Left ventricle myocardium superior (tissue), 1 donor: ENCODE results near the gene PGLYRP1. TPM values are rescaled to one million over a fixed set of nuclear protein-coding genes. Genes with fewer than 3 reads are reported as not detected.

Source experiments
- ATAC-seq: fragments of 200-7000 bp; cut with Tn5 transposase; one replicate; pipeline ENCODE4 v1.9.1; 2020; ENCODE audit warnings: mild to moderate bottlenecking, moderate library complexity
- DNase-seq: peaks from one replicate; pipeline ENCODE4 v3.0.0-alpha.2; 2020
- intact Hi-C: fragments of 100-400 bp; cut with micrococcal nuclease; formaldehyde crosslinking; loops from one replicate; pipeline ENCODE4 v1.11.0; 2022
- total RNA-seq: library from RNA; stranded (reverse); fragmentation: NEBNext Ultra II Directional; extraction: Animal tissue kit (Norgen Biotek cat#: 25700); gene quantifications from one replicate; pipeline ENCODE4 v1.2.1, GENCODE V29; 2021
- donor health status: DM: no; HTN: yes; CAD: no; lungs with severe emphysema.

The PGLYRP1 gene
- total RNA-seq, 1 donor from 2014 or later = 0.50 TPM

DNA sequence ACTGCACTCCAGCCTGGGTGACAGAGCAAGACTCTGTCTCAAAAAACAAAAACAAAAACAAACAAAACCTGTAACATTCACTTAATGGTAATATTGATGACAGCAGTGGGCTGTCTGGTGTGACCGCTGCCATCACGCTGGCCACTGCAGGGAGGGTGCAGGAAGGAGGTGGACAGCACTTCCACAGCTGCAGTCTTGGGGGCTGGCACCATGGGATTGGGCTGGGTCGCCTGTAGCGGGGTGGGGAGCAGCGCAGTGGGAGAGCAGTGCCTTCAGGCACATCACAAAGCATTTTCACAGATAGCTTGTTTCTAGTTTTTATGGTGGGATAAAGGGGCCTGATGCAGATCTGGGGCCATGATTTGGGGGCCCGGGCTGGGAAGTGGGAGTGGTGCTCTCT, 12.7 kb upstream of the PGLYRP1 start:
- ATAC-seq (no peak), DNase-seq (no peak)
- intact Hi-C loops = no loop called here

DNA sequence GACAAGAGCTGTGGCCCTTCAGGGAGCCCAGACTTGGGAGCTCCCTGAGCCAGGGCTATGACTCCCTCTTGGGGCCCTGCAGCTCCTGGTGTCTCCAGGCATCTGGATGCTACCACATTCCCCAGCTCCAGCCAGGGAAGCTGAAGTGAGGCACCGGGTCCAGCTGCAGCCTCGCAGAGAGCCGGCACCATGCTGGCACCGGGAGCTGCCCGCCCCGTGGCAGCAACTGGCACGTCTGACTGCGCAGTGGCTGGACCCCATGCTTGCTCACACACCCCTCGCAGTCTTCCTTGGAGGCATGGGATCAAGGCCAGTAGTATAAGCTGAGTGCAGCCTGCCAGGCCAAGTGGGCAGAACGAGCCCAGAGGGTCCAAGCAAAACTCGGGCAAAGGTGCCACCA, 10.5 kb upstream of the PGLYRP1 start:
- intact Hi-C loops = no loop called here
- ATAC-seq (no peak), DNase-seq (no peak)

DNA sequence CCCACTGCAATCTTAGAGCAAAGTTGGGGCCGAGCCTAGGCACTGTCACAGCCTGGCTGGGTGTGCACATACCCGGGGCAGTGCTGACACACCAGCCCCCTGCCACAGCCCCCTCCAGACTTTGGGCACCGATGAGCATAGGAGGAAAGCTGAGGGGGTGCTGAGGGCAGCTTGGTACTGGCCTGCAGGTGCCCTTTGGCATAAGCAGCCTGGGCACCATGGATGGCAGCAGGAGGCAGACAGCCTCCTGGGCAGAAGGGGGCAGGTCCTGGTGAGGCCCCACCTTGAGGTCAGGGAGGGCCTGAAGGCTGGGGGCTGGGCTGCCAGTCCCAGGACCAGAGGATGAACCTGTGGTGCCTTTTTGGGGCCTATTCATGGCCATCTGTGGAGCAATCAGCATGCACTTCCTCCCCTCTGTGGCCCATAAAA, 9.8 kb upstream of the PGLYRP1 start:
- DNase-seq (no peak), ATAC-seq (no peak)
- intact Hi-C loops = no loop called here

DNA sequence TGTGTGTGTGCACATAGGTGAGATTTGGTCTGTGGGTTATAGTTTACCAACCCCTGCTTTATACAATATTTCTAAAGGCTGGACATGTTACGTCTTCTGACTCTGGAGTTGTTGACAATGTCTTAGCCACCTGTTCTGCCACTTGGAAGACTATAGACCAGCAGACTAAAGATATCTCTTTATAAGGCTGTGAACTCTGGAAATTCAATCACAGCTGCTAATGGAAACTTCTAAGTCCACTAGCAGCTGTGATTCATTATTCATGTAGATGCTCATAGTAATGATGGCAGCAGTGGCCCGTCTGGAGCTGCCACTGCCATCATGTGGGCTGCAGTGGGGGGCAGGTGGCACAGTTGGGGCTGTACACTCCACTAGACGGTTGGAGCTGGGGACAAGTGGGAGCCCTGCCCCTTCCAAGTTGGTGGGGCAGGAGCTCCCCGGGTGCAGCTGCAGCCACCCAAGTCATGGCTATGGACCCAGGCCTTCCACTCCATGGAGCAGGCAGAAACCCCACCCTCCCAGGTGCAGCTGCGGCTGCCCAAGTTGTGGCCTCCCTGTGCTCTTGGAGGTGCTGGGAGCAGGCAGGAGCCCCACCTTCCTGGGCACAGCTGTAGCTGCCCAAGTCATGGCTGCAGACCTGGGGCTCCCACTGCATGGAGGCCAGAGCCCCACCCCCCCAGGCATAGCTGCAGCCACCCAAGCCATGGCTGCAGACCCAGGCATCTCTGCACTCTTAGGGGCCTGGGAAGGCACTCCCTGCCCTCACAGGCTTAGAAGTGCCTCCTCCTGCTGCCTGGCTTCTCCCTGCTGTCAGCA, 9.1 kb upstream of the PGLYRP1 start:
- DNase-seq (no peak), ATAC-seq (no peak)
- intact Hi-C loops = no loop called here

DNA sequence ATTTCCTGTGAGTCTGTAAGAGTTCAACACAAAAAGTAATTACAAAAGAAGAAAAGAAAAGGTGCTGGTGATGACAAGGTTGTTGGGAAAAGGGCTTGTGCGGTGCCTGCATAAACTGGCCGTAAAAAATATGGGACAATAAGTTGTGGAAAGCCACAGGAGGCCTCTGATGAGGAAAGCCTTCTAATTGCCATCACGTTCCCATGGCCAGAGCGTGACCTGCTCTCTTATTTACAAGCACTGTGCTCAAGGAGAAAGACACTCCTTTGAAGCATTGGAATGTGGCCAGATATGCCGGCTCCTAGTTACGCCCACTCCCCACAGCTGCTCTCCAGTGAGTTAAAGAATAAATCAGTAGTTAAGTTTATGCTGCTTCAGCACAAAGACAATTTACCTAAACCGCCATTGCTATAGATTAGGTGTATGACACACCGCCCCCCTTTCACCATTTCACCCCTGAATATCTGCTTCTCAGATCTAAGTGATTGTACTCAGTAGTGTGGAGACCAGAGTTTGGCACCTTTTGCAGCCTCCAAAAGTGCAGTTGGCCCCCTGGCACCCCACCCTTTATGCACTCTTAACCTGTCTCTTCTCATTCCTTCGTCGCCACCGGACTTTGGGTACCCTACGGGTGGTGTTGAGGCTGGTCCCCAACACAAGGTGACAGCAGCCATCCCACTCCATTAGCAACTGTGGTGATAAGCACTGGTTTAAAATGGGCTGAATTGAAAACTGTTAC, 8.1 kb upstream of the PGLYRP1 start:
- ATAC-seq = no peak
- intact Hi-C loops = no loop called here
- DNase-seq = no peak

DNA sequence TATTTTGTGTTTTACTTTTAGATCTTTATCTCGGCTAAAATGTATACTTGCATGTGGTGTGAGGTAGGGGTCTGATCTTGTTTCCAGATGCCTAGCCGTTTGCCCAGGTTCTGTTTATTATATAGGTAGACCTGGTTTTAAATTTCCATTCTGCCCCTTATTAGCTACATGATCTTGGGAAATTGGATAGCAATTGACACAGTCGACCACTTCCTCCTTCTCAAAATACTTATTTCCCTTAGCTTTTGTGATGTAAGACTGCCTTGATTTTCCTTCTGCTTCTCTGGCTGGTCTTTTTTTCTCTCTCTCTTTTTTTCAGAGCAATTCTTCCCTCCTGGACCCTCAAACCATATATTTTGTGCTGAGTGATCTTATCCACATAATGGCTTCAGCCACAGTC, 3.0 kb upstream of the PGLYRP1 start:
- intact Hi-C loops = no loop called here
- DNase-seq (no peak), ATAC-seq (no peak)

DNA sequence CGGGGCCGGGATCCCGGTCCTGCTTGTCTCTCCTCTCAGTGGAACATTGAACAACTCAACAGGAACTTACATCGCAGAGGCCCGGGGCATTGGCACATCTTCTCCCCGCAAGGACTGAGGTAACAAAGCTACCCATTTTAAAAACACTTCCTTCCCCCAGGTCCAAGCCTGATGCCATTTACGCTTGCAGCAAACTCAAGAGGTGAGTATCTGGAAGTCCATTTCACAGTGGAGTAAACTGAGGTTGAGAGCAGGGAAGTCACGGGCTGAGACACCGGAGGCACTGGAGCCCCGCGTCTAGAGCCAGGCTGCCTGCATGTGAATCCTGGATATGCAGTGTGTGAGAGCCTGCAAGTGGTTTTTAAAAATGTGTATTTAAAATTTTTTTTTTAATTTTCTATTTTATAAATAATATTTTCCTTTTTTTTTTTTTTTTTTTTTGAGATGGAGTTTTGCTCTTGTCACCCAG, 492 bp upstream of the PGLYRP1 start:
- no peak for DNase-seq
- ATAC-seq = no peak
- intact Hi-C loops = no loop called here

DNA sequence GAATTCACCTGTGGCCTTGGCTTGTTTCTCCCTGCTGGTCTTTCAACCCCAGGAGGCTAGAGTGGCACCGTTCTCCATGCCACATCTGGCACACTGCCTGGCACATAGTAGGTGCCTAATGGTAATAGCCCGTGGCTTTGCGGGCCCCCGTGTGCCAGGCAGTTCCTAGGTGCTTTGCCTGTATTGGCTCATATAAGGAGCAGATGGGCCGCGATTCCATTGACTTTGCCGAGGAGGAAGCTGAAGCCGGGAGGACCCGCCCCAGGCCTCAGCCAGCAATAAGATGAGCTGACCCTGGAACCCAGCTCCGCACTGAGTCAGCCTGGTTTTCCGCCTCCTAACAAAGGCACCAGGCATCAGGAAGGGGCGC, 807 bp downstream of the PGLYRP1 start:
- DNase-seq (no peak), ATAC-seq (no peak)
- intact Hi-C loops = no loop called here

DNA sequence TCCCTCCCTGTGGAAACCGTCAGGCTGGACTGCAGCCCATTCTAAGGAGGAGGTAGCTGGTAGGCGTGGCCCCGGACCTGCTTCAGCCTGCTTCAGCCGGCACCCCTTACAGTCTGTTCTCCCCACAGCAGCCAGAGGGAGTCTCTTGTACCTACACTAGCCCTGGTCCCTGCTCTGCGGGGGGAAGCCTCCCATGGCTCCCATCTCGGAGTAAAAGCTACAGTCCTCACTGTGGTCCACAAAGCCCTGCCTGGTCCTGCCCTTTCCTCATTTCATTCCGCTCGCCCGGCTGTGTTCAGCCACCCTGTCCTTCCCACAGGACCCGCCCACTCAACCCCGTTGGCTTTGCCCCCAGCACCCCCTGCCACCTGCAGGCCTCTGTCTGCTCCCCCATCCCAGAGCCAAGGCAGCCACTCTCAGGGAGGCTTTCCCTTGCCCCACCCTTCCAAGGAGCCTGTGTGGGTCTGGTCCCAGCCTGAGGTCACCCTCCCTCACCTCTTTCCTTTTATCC, 1.3 kb downstream of the PGLYRP1 start:
- intact Hi-C loops = no loop called here
- DNase-seq (no peak), ATAC-seq (no peak)

DNA sequence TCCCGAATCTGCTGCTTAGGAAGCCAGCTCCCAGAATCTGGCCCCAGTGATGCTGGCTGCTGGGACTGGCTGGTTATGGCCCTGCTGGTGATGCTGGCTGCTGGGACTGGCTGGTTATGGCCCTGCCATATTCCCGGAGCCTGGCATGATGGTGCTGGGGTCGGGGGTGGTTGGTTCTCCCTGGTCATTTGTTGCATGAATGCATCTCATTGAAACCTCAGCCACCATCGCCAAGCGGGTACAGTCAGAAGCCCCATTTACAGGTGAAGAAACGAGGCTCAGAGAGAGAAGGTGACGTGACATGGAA, 2.1 kb downstream of the PGLYRP1 start:
- intact Hi-C loops = no loop called here
- ATAC-seq (no peak), DNase-seq (no peak)

DNA sequence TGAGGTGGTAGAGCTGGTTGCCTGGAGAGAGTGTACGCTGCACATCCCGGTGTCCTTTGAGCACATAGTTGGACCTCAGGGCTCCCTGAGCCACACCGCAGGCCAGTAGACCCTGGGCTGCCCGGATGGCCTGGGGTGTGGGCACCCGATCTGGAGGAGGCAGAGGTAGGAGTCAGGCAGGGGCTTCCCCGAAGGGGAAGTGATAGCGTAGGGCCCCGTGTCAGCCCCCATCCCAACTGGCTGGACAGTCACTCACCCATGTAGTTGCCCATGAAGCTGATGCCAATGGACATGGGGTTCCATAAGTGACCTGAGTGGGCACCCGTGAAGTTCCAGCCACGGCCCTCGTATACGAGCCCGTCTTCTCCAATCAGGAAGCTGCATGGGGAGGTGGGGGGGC, 3.6 kb downstream of the PGLYRP1 start:
- no peak for ATAC-seq
- no peak for DNase-seq
- intact Hi-C loops = no loop called here

DNA sequence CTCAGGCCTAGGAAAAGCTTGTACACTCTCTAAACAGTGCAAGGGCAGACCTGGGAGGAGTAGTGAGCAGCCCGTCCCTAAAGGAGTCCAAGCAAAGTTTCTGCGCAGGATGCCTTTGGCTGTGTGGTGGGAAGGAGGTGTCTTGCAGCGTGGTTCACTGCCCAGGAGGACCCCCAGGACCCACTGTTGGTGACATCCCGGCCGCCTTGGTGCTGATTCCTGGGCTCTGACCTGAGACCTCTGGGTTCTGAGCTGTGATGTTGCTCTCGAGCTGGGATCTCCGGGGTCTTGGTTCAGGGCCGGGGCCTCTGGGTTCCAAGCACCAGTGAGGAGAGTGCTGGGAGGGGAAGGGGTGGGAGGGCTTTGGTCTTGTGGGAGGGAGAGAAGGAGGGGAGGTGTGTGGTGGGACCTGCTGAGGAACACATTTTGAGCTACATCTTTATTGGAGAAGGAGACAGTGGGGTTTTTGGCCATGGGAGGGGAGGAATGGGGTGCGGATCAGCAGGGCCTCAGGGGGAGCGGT, 4.1 kb downstream of the PGLYRP1 start:
- no peak for DNase-seq
- ATAC-seq = no peak
- intact Hi-C loops = no loop called here

DNA sequence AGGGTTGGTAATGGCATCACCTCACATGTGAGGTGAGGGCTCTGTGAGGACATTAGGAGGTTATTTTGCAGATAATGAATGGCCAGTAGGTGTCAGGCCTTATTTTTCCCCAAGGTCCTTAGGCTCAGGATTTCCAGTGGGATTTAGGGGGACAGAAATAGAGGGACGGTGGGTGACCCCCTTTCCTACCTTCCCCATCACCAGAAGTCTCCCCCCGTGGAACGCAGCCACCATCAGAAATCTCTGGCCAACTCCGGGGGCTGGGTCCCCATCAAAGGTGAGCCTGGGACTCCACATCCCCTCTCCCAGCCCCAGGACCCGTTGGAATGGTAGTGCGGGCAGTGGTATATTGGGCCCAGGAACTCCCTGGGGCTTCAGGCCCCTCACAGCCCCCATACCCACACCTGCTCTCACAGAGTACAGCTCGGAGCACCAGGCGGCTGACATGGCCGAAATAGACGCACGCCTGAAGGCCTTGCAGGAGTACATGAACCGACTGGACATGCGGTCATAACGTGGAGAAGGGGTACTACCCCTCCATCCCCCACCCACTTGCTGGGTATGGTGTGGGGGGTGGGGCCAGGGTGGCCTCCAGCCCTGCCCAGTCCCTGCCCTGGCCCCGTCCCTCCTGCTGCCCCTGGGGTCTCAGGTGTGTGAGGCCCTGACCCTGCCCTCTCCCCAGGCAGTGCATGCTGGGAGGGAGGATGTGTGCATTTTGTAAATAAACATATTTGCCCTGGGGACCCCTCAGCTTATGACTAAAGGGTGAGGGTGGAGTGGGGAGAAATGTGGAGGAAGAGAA, 4.8 kb downstream of the PGLYRP1 start:
- DNase-seq (no peak), ATAC-seq (no peak)
- intact Hi-C loops = no loop called here

DNA sequence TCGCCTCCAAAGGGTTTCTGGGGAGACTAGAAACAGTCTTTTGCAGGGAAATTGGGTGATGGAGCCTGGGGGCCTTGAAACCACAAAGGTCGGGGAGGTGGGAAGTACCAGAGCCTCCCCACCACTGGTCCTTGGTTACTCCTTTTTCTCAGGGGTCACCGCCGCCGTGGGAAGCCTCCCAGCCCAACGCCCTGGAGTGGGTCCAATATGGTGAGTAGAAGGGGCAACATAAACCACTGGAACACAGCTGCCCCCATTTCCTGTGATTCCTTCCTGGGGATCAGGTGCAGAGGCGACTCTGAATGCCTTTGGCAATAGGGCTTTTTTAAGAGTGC, 5.8 kb downstream of the PGLYRP1 start:
- ATAC-seq (peak; percentile 2), DNase-seq (no peak)
- intact Hi-C loops = no loop called here

DNA sequence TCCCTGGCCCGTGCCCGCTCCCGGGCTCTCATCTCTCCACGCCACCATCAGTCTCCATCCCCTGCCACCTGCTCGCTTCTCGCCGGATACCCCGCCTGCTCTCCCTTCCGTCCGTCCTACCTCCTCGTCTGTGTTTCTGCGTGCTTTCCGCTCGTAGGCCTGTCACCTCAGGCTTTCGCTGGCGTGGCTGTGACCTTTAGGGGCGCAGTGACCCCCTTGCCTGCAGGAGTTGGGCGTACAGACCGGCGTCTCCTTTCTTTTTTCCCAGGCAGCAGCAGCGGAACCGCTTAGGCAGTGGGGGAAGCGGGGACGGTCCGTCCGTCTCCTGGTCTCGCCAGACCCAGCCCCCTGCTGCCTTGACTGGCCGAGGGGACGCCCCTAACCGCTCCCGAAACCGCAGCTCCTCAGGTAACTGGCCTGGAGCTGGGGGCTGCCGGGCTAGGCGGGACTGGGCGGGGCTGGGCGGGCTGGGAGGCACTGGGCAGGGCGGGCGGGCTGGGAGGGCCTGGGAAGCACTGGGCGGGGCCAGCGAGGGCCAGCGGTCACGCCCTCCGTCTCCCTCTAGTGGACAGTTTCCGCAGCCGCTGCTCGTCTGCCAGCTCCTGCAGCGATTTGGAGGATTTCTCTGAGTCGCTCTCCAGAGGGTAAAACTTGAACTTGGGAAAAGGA, 6.3 kb downstream of the PGLYRP1 start:
- peak; percentile 89 for ATAC-seq
- intact Hi-C loops = no loop called here
- DNase-seq = peak; percentile 89

DNA sequence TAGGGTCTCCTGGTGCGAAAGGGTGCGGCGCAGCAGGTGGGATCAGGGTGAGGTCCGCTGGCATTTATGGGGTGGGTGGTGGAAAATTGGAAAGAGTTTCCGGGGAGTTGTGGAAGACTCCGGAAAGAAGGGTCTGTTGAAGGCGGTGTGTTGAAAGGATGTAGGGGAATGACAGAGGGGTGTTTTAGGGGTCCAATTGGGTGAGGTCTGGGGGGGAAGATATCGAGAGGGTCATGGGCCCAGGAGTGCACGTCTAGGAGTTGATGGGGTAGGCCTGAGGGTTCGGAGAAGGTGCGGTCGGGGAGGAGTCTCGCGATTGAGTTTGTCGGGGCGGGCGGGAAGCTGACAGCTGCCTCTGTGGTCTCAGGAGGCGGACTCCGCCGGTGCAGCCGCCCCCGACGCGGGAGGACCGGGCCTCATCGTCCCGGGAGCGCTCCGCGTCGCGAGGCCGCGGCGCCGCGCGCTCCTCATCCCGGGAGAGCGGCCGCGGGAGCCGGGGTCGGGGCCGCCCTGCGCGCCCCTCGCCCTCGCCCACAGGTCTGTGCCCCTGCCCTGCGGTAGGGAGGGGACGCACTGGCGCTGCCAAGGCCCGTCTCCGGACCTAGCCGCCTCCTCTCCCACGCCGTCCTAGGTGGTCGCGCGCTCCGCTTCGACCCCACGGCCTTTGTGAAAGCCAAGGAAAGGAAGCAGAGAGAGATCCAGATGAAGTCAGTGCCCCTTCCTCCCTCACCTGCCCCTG, 7.0 kb downstream of the PGLYRP1 start:
- ATAC-seq (peak; percentile 32), DNase-seq (no peak)
- intact Hi-C loops = no loop called here

DNA sequence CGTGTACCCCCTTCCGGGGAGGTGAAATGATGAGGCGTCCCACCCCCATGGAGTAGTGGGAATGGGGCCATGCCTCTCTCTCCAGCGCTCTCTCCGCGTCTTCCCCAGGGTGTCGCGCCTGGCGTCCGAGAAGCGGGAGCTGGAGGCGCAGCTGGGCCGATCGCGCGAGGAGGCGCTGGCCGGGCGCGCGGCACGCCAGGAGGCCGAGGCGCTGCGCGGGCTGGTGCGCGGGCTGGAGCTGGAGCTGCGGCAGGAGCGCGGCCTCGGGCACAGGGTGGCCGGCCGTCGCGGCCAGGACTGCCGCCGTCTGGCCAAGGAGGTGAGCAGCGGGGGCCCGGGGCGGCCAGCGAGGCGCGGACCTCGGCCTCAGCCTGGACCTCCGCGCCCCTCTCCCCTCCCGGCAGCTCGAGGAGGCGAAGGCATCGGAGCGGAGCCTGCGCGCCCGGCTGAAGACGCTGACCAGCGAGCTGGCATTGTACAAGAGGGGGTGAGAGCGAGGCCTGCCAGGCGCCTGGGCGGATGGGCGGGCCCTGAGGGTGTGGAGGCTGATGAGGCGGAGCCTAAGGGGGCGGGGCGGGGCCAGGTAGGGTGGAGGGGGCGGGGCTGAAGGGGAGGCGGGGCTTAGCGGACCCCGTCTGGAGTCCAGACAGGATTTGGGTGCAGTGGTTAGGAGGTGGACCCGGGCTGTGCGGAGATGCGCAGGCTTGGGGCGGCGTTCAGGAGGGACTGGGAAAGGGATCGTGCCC, 7.7 kb downstream of the PGLYRP1 start:
- intact Hi-C loops = no loop called here
- peak; percentile 63 for ATAC-seq
- DNase-seq = peak; percentile 68

DNA sequence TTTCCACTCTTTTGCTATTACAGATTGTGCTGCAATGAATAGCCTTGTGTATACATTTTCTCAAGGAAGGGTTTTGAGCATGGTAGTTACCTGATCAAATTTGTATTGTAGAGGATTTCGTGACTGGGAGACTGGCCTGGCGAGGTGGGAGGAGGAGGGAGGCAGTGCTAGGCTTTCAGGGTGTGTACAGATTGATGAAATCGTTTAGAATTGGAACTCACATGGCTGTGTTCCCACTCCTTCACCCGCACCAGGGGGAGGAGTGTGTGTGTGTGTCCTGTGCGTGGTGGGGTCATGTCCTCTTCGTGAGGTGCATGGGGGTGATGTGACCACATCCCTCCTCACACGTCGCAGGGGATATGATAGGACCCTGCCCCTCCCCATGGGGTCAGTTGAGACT, 8.3 kb downstream of the PGLYRP1 start:
- ATAC-seq = no peak
- no peak for DNase-seq
- intact Hi-C loops = no loop called here
